HG03439 (cell line): ENCODE measurements around the gene FAM118A.
"Not testable (repeated sequence)": the region's sequence is repeated elsewhere in the genome, so short reads cannot be mapped to it uniquely, and the experiment has no call there.

Source experiments
- ATAC-seq: cut with Tn5 transposase; IDR thresholded peaks from one replicate; pipeline ENCODE4 v1.9.1; 2021; ENCODE audit warnings: mild to moderate bottlenecking, moderate library complexity; ENCODE audit not compliant: unreplicated experiment

FAM118A gene

GRCh38 chr22:45280587-45280980 lies 29.1 kb upstream of the FAM118A start:
- no peak for ATAC-seq

DNA sequence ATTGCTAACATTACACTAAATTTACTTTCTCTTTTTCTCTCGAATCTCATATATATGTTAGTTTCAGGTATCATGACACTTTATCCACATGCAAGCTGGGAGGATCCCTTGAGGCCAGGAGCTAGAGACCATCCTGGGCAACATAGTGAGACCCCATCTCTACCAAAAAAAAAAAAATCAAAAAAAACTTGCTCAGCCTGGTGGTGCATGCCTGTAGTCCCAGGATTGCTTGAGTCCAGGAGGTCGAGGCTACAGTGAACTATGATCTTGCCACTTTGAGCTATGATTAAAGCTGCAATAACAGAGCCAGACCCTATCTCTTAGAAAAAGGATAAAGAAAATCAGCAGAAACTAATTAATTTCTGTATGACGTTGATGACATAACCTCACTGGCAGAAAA lies 28.7 kb upstream of the FAM118A start:
- no peak for ATAC-seq

DNA sequence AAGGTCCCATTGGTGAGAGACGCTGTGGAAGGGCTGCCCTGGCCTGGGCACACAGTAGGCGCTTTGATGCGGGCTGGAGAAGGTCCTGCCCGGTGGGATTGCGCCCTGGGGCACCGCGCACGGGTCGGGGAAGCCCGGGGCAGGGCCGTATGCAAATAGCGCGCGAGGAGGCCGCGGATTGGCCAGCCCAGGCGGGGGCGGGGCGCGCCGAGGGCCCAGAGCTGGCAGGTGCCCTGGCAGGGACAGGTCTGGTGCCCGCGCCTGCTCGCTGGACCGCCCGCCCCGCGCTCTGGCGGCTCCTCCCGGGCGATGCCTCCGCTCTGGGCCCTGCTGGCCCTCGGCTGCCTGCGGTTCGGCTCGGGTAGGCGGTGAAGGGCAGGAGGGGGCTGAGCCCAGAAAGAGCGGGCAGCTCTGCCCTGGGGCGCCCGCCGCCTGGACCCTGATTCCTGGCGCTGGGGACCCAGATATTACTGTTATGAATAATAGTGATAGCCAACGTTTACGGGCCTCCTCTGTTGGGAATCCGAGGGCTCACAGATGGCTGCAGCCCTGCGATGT lies 24.9 kb upstream of the FAM118A start, which contains the start of gene UPK3A:
Gene UPK3A (plus strand): TSS at position 245 of the 558 bp plus-strand sequence. CDS start 65 bp downstream, at position 310.
- ATAC-seq = no peak

GRCh38 chr22:45285263-45286058 lies 24.3 kb upstream of the FAM118A start:
- ATAC-seq = no peak

DNA sequence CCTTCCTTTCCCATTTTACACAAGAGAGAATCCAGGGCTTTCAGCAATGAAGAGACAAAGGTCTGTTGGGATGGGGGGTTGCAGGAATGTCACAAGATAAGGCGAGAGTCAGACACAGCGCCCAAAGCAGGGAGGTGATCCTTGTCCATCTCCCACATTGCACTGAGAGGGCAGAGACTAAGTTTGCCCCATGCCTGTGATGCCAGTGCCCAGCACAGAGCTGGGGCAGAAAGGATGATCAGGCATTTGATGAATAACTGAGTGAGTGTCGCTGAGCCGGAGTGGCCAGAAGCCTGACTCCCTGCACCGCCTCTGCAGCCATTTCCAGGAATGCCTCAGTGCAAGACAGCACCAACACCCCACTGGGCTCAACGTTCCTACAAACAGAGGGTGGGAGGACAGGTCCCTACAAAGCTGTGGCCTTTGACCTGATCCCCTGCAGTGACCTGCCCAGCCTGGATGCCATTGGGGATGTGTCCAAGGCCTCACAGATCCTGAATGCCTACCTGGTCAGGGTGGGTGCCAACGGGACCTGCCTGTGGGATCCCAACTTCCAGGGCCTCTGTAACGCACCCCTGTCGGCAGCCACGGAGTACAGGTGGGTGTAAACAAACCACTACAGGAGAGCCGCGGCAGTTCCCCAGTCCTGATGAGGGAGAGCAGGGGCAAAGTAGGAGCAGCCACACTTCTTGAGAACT lies 22.7 kb upstream of the FAM118A start:
- ATAC-seq = no peak

DNA sequence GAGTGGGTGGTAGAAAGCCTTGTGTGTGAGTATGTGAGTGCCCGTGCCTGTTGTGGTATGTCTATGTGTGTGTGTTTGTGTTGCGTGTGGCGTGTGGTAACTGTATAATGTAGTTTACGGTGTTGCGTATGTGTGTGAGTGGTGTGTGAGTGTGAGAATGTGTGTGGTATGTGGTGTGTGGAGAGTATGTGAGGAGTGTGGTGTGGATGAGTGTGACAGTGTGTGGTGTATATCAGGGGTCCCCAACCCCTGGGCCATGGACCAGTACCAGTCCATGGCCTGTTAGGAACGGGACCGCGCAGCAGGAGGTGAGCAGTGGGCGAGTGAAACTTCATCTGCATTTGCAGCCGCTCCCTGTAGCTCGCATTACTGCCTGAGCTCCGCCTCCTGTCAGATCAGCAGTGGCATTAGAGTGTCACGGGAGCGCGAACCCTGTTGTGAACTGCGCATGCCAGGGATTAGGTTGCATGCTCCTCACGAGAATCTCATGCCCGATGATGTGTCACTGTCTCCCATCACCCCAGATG lies 19.3 kb upstream of the FAM118A start:
- ATAC-seq = no peak

- no peak for ATAC-seq
These were observed 18.4 kb upstream of the FAM118A start for GRCh38 chr22:45291061-45291930.

- ATAC-seq = no peak
These were observed 17.8 kb upstream of the FAM118A start for GRCh38 chr22:45291931-45292290.

GRCh38 chr22:45292731-45293442 lies 16.8 kb upstream of the FAM118A start:
- no peak for ATAC-seq

DNA sequence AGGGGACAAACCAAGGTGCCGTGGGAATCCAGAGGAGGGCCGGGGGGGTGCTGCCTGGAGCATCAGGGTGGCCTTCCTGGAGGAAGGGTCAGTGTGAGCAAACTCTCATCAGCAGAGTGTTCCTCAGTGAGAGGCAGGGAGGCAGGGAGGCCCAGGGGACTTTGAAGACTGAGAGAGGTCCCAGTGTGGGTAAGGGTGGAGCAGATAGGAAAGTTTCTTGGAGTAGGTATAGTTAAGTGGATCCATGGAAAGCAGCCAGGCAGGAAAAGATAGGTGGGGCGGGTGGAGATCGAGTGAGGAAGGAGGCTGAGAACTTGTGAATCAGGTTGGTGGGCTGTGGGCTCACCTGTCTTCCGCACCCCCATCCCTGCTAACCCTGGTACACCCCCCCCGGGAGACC lies 15.7 kb upstream of the FAM118A start:
- no peak for ATAC-seq

- not testable (repeated sequence) for ATAC-seq
These were observed 14.7 kb upstream of the FAM118A start for GRCh38 chr22:45295004-45295403.

DNA sequence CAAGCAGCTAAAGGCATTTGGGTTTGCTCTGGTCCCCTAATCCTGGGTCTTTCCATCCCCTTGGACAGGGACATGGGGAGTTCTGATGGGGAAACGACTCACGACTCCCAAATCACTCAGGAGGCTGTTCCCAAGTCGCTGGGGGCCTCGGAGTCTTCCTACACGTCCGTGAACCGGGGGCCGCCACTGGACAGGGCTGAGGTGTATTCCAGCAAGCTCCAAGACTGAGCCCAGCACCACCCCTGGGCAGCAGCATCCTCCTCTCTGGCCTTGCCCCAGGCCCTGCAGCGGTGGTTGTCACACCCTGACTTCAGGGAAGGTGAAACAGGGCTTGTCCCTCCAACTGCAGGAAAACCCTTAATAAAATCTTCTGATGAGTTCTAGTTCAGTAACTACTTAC lies 14.2 kb upstream of the FAM118A start:
- ATAC-seq = no peak

DNA sequence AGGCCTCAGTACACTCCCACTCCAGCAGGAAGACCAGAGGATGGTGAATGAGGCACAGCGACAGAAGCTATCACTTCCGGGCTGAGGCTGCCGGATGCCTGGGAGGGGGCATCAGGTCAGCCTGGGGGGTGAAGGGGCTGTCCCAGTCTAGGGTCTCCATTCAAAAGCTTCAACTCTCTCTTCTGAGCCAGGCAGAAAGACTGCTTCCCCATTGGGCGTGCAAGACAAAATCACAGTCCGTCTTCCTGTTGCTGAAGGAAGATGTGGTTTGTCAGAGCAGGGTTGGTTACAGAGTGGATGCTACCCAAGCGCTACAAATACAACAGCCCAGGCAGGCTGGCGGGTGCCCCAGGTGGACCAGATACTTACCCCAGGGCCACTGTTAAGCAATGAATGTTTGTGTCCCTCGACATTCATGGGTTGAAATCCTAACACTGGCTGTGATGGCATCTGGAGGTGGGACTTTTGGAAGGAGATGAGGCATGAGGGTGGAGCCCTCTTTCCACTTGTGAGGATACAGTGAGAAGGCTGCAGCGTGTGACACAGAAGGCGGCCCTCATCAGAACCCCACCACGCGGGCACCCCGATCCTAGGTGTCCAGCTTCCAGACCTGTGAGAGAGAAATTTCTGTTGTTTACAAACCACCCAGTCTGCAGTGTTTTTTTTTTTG lies 13.0 kb upstream of the FAM118A start:
- no peak for ATAC-seq

DNA sequence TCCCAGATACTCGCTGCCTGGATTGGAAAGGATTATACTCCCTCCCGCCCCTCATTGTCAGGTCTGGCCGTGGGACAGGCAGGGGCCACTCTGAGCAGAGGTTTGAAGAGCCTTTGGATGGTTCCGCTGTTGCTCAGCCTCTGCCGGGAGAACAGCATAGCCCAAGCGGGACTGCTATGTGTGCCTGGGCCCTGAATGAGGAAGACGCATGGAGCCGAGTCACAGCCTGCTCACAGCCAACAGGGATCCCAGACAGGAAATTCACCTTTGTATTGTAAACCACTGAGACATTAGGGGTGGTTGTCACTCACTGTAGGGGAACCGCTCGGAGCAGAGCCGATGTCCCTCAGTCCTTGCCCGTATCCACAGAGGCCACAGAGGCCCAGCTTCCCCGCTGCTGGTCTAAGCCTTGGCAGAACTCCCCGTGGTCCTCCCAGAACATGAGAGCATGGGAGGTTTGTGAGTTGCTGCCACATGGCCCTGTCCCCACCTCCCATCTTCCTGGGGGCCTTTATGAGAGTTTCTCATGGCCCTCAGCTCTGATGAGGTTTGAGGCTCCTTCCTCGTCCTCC lies 10.7 kb upstream of the FAM118A start:
- no peak for ATAC-seq

- no peak for ATAC-seq
These were observed 7.0 kb upstream of the FAM118A start for GRCh38 chr22:45302751-45303150.

- no peak for ATAC-seq
These were observed 6.6 kb upstream of the FAM118A start for GRCh38 chr22:45303181-45303580.

DNA sequence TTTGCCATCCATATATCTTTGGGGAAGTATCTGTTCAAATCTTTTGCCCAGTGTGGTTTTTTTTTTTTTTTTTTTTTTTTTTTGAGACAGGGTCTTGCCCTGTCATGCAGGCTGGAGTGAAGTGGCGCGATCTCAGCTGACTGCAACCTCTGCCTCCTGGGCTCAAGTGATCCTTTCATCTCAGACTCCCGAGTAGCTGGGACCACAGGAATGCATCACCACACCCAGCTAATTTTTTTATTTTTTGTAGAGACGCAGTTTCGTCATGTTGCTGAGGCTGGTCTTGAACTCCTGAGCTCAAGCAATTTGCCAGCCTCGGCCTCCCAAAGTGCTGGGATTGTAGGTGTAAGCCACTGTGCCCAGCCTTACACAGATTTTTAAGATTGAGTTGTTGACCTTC lies 4.8 kb upstream of the FAM118A start:
- no peak for ATAC-seq

GRCh38 chr22:45305456-45306075 lies 4.2 kb upstream of the FAM118A start:
- no peak for ATAC-seq

DNA sequence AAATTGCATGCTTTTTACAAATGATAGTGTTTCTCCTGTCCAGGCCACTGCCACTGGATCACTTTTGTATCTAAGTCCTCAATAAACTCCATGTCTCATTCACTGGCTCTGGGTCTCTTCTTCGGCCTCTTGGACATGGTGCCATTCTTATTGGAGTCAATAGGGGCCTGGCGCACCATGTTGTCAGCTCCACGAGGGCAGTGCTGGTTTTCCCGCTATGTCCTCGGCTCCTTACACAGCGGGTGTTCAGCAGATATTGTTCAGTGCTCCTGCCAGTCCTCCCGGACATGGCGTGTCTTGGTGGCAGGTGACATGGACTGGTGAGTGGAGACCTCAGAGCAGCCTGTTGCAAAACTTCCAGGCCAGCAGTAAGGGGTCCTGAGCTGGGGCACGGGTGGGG lies 3.6 kb upstream of the FAM118A start:
- no peak for ATAC-seq
